NCI-H128 (cell line): ENCODE measurements around the gene CDK14.
A peak's percentile ranks its signal among the peaks of the same experiment; 100 is the strongest.

ENCODE experiments used
- DNase-seq: peaks from one replicate; lab custom pipeline; 2025; ENCODE audit not compliant: unreplicated experiment; lab: John Stamatoyannopoulos, UW

The CDK14 gene

GRCh38 chr7:90988996-90989765 lies 393.1 kb downstream of the CDK14 start:
- DNase-seq = no peak

- no peak for DNase-seq
These were observed 398.0 kb downstream of the CDK14 start for GRCh38 chr7:90994121-90994520.

- no peak for DNase-seq
These were observed 398.5 kb downstream of the CDK14 start for GRCh38 chr7:90994601-90995000.

- no peak for DNase-seq
These were observed 399.9 kb downstream of the CDK14 start for GRCh38 chr7:90995996-90996395.

GRCh38 chr7:90999989-91000979 lies 404.2 kb downstream of the CDK14 start:
- no peak for DNase-seq

GRCh38 chr7:91005024-91005423 lies 408.9 kb downstream of the CDK14 start:
- no peak for DNase-seq

GRCh38 chr7:91005841-91006240 lies 409.7 kb downstream of the CDK14 start:
- no peak for DNase-seq

GRCh38 chr7:91007371-91007770 lies 411.2 kb downstream of the CDK14 start:
- no peak for DNase-seq

- no peak for DNase-seq
These were observed 417.0 kb downstream of the CDK14 start for GRCh38 chr7:91013078-91013477.

- DNase-seq = no peak
These were observed 423.7 kb downstream of the CDK14 start for GRCh38 chr7:91019686-91020385.

- no peak for DNase-seq
These were observed 424.7 kb downstream of the CDK14 start for GRCh38 chr7:91020636-91021385.

GRCh38 chr7:91021956-91022355 lies 425.8 kb downstream of the CDK14 start:
- DNase-seq = no peak

GRCh38 chr7:91025906-91026390 lies 429.8 kb downstream of the CDK14 start:
- no peak for DNase-seq

- no peak for DNase-seq
These were observed 433.6 kb downstream of the CDK14 start for GRCh38 chr7:91029688-91030087.

GRCh38 chr7:91030680-91031380 lies 434.7 kb downstream of the CDK14 start:
- DNase-seq = no peak

GRCh38 chr7:91031757-91032156 lies 435.6 kb downstream of the CDK14 start:
- DNase-seq = no peak

GRCh38 chr7:91033574-91033973 lies 437.5 kb downstream of the CDK14 start:
- no peak for DNase-seq

- peak; percentile 60 for DNase-seq
These were observed 438.6 kb downstream of the CDK14 start for GRCh38 chr7:91034459-91035368.

- no peak for DNase-seq
These were observed 442.9 kb downstream of the CDK14 start for GRCh38 chr7:91039033-91039432.
